Fibroblast of pulmonary artery (primary cell): ENCODE measurements around the gene MRTO4.
"Not testable (repeated sequence)": the region's sequence is repeated elsewhere in the genome, so short reads cannot be mapped to it uniquely, and the experiment has no call there.

ENCODE experiments used
- DNase-seq: peaks from one replicate; pipeline ENCODE4 v3.0.0-alpha.2; 2010; ENCODE audit warnings: low read depth
- H3K4me3 ChIP-seq: replicated peaks from 2 replicates; pipeline ENCODE4 v1.5.1; 2011; ENCODE audit warnings: low read depth, mild to moderate bottlenecking, control low read depth, low read length, moderate library complexity
- TF ChIP-seq, protein P1 (sequence below): IDR thresholded peaks from 2 replicates; pipeline ENCODE4 v1.5.1; 2011; ENCODE audit warnings: mild to moderate bottlenecking, control low read depth, low read length, inconsistent platforms; ENCODE audit errors: missing control alignments

The MRTO4 gene

DNA sequence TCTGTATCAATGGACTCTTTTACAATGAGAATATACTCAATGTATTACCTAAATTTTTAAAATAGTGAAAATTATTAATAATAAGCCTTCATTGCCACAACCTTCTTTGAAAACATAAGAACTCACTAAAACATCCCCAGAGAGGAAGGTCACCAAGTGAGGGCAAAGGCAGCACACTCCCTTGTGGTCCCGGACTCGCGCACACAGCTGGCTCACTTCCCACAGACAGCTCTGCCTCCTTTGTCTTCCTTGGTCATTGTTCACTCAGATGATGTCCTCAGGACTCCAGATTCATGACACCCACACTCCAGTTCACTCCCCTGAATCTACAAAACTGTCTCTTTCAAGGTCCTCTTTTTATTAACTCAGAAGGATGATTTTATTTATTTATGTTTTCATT, 22.4 kb upstream of the MRTO4 start:
- DNase-seq: no peak
- no peak overlapping the region for H3K4me3 ChIP-seq
- TF ChIP-seq, protein P1, sequence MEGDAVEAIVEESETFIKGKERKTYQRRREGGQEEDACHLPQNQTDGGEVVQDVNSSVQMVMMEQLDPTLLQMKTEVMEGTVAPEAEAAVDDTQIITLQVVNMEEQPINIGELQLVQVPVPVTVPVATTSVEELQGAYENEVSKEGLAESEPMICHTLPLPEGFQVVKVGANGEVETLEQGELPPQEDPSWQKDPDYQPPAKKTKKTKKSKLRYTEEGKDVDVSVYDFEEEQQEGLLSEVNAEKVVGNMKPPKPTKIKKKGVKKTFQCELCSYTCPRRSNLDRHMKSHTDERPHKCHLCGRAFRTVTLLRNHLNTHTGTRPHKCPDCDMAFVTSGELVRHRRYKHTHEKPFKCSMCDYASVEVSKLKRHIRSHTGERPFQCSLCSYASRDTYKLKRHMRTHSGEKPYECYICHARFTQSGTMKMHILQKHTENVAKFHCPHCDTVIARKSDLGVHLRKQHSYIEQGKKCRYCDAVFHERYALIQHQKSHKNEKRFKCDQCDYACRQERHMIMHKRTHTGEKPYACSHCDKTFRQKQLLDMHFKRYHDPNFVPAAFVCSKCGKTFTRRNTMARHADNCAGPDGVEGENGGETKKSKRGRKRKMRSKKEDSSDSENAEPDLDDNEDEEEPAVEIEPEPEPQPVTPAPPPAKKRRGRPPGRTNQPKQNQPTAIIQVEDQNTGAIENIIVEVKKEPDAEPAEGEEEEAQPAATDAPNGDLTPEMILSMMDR: no peak

DNA sequence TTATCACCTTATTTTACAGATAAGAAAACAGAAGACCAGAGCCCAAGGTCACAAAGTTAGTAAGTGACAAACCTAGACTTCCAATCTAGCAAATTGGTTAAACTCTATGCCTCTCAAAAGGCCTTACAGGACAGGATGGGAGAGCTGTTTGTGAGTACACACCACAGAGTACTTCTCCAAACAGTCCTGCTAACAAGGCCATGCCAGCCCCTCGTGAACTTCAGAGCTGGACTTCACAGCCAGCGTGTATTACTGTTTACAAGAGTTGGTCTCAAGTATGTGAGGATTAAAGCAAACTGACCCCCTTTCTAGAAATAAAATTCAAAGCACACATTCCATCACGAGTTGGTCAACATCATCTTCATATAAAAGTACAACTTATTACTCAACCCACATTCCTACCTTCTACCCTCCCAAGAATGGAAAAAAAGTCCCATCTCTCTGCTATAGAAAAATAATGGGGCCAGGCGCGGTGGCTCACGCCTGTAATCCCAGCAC, 21.7 kb upstream of the MRTO4 start:
- TF ChIP-seq, protein P1: no peak
- DNase-seq: no peak
- no peak overlapping the region for H3K4me3 ChIP-seq

DNA sequence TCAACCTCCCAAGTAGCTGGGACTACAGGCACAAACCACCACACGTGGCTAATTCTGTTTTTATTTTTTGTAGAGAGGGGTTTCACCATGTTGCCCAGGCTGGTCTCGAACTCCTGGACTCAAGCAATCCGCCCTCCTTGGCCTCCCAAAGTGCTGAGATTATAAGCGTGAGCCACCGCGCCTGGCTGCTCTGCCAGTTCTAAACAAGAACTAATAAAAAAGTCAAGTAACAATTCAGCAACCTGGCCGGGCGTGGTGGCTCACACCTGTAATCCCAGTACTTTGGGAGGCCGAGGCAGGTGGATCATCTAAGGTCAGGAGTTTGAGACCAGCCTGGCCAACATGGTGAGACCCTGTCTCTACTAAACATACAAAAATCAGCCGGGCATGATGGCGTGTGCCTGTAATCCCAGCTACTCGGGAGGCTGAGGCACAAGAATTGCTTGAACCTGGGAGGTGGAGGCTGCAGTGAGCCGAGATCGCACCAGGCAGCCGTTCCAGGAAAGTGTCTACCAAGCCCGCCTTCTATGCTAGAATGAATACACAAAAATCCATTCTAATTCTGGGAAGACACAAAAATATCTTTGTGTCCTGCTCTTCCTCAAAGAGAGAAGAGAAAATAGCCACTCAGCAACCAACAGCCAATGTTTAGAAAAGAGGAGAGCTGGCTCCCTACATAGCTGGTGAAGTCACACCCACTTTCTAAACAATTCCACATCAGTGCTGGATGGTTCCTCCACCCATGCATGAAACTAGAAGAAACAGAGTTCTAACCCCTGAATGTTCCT, 19.7 kb upstream of the MRTO4 start:
- H3K4me3 ChIP-seq, DNase-seq: not testable (repeated sequence)

GRCh38 chr1:19232524-19232846, 19.1 kb upstream of the MRTO4 start:
- H3K4me3 ChIP-seq: no peak overlapping the region
- DNase-seq: peak; percentile 20

GRCh38 chr1:19234224-19234623, 17.4 kb upstream of the MRTO4 start:
- TF ChIP-seq, protein P1: no peak
- no peak overlapping the region for H3K4me3 ChIP-seq
- DNase-seq: no peak

More at GRCh38 chr1:19232524-19232846, 19.1 kb upstream of the MRTO4 start:
- TF ChIP-seq, protein P1: no peak

DNA sequence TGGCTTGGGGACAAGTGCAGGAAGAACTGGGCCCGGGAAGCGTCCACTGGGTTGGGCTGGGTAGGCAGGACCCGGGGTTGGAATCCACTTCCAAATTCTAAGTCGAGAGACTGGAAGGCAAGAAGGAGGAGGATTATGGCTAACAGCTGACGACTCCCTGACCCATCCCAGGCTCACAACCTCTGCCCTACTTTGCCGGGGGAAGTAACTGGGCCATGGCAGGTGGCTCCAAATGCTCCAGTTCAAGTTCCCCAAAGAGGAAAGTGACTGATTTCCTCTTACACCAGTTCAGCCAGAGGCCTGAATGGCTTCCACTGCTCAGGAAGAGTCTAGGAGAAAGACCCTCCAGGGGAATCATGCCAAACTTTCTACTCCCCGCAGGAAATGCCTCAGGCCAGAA, 11.7 kb upstream of the MRTO4 start:
- no peak overlapping the region for H3K4me3 ChIP-seq
- DNase-seq: no peak
- TF ChIP-seq, protein P1: no peak

GRCh38 chr1:19240673-19241538, 10.7 kb upstream of the MRTO4 start:
- TF ChIP-seq, protein P1: peak; percentile 95
- H3K4me3 ChIP-seq: no peak overlapping the region
- DNase-seq: peak; percentile 84
